HEK293 (cell line): Measurements from ENCODE around the gene SNCAIP.
A peak's percentile ranks its signal among the peaks of the same experiment; 100 is the strongest.

ENCODE experiments used
- ATF2 ChIP-seq: fragments of 450-650 bp; formaldehyde crosslinking; IDR thresholded peaks from 2 replicates; pipeline ENCODE4 v1.5.1; 2016; ENCODE audit warnings: missing biosample characterization, missing genetic modification characterization, low read depth
- MYNN ChIP-seq: fragments of 450-650 bp; formaldehyde crosslinking; IDR thresholded peaks from 2 replicates; pipeline ENCODE4 v1.5.1; 2016; ENCODE audit warnings: missing biosample characterization, missing genetic modification characterization, borderline replicate concordance
- OVOL3 ChIP-seq: fragments of 450-650 bp; formaldehyde crosslinking; IDR thresholded peaks from 2 replicates; pipeline ENCODE4 v1.5.1; 2016; ENCODE audit warnings: missing biosample characterization, missing genetic modification characterization
- SALL2 ChIP-seq: fragments of 450-650 bp; formaldehyde crosslinking; IDR thresholded peaks from 2 replicates; pipeline ENCODE4 v1.5.0; 2017; ENCODE audit warnings: missing biosample characterization, mild to moderate bottlenecking, missing genetic modification characterization, borderline replicate concordance
- SCRT1 ChIP-seq: fragments of 450-650 bp; formaldehyde crosslinking; IDR thresholded peaks from 2 replicates; pipeline ENCODE4 v1.5.1; 2016; ENCODE audit warnings: missing biosample characterization, missing genetic modification characterization, borderline replicate concordance
- TCF7L2 ChIP-seq: IDR thresholded peaks from 2 replicates; pipeline ENCODE4 v1.6.1; 2011; ENCODE audit warnings: low read depth, mild to moderate bottlenecking, inconsistent platforms, low read length, moderate library complexity, borderline replicate concordance
- ZEB2 ChIP-seq: fragments of 450-650 bp; formaldehyde crosslinking; IDR thresholded peaks from 2 replicates; pipeline ENCODE4 v1.5.1; 2016; ENCODE audit warnings: missing biosample characterization, missing genetic modification characterization
- ZNF121 ChIP-seq: fragments of 450-650 bp; formaldehyde crosslinking; IDR thresholded peaks from 2 replicates; pipeline ENCODE4 v1.5.1; 2016; ENCODE audit warnings: missing biosample characterization, missing genetic modification characterization
- ZNF2 ChIP-seq: fragments of 450-650 bp; formaldehyde crosslinking; IDR thresholded peaks from 2 replicates; pipeline ENCODE4 v1.5.1; 2016; ENCODE audit warnings: missing biosample characterization, missing genetic modification characterization
- ZNF335 ChIP-seq: fragments of 450-650 bp; formaldehyde crosslinking; conservative IDR thresholded peaks from 2 replicates; pipeline ENCODE4 v1.5.1; 2016; ENCODE audit warnings: missing biosample characterization, missing genetic modification characterization
- ZNF341 ChIP-seq: fragments of 450-650 bp; formaldehyde crosslinking; IDR thresholded peaks from 2 replicates; pipeline ENCODE4; 2016; ENCODE audit warnings: low read depth, missing biosample characterization, missing genetic modification characterization
- ZNF37A ChIP-seq: fragments of 450-650 bp; IDR thresholded peaks from 2 replicates; pipeline ENCODE4 v1.5.1; 2018; ENCODE audit warnings: missing biosample characterization, missing genetic modification characterization
- ZNF426 ChIP-seq: fragments of 450-650 bp; formaldehyde crosslinking; IDR thresholded peaks from 2 replicates; pipeline ENCODE4 v1.5.1; 2017; ENCODE audit warnings: missing biosample characterization, missing genetic modification characterization, mild to moderate bottlenecking, inconsistent platforms, moderate library complexity
- ZNF791 ChIP-seq: fragments of 450-650 bp; formaldehyde crosslinking; IDR thresholded peaks from 2 replicates; pipeline ENCODE4 v1.5.1; 2016; ENCODE audit warnings: missing biosample characterization, missing genetic modification characterization
- ZSCAN23 ChIP-seq: fragments of 450-650 bp; formaldehyde crosslinking; IDR thresholded peaks from 2 replicates; pipeline ENCODE4 v1.5.1; 2016; ENCODE audit warnings: missing biosample characterization, missing genetic modification characterization
- ZSCAN30 ChIP-seq: fragments of 450-650 bp; IDR thresholded peaks from 2 replicates; pipeline ENCODE4 v1.5.1; 2018; ENCODE audit warnings: missing biosample characterization, mild to moderate bottlenecking, missing genetic modification characterization, moderate library complexity
- TF ChIP-seq, protein P1 (sequence below): fragments of 450-650 bp; formaldehyde crosslinking; IDR thresholded peaks from 2 replicates; pipeline ENCODE4 v1.5.1; 2016; ENCODE audit warnings: missing biosample characterization, missing genetic modification characterization
- TF ChIP-seq, protein P2 (sequence below): fragments of 450-650 bp; formaldehyde crosslinking; IDR thresholded peaks from 2 replicates; pipeline ENCODE4 v1.5.1; 2017; ENCODE audit warnings: missing biosample characterization, missing genetic modification characterization
- TF ChIP-seq, protein P3 (sequence below): fragments of 450-650 bp; formaldehyde crosslinking; IDR thresholded peaks from 2 replicates; pipeline ENCODE4; 2016; ENCODE audit warnings: missing biosample characterization, missing genetic modification characterization
- TF ChIP-seq, protein P4 (sequence below): fragments of 450-650 bp; formaldehyde crosslinking; optimal IDR thresholded peaks from 2 replicates; pipeline ENCODE3; 2016; ENCODE audit warnings: missing biosample characterization, mild to moderate bottlenecking, missing genetic modification characterization
- TF ChIP-seq, protein P5 (sequence below): fragments of 450-650 bp; formaldehyde crosslinking; IDR thresholded peaks from 2 replicates; pipeline ENCODE4 v1.5.0; 2017; ENCODE audit warnings: missing biosample characterization, missing genetic modification characterization, borderline replicate concordance
- TF ChIP-seq, protein P6 (sequence below): fragments of 450-650 bp; formaldehyde crosslinking; IDR thresholded peaks from 2 replicates; pipeline ENCODE4 v1.5.1; 2016; ENCODE audit warnings: missing biosample characterization, missing genetic modification characterization
- TF ChIP-seq, protein P7 (sequence below): fragments of 450-650 bp; formaldehyde crosslinking; IDR thresholded peaks from 2 replicates; pipeline ENCODE4 v1.5.1; 2017; ENCODE audit warnings: missing biosample characterization, missing genetic modification characterization

SNCAIP gene

DNA sequence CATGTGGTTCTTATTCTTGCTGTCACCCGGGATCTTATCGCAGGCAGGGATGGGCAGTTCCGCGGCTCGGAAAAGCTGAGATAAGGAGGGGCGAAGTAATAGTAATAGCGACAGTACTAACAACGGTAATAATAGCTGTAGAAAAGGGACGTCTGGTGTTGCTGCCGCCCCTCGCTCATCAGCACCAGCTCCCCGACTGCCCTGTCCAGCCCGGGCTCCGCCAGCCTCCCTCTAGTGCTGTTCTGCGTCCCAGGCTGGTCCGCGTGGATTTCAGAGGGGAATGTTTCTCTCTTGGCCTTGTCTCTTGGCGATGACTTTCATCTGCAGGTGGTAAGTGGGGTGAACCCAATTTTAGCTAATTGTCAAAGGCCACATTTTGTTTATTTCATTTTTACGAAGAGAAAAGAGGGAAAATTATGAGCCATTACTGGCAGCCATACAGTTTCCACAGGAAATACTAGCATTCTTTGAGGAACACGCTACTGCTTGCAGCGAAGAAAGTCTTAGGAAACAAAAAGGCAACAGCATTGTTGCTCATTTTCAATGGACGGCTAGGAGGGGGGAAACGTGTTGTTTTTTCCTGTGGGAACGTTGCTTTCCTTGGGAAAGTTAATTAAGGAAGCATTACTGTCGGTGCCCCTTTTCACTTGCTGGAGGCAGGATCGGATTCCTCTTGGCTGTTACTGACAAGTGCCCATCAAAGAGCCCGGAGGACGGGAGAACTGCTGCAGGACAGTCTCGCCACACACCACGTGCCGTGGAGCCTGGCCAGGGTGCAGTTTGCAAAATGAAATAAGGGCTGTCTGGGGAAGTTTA, 762 bp downstream of the SNCAIP start (continued):
- TF ChIP-seq, protein P1, sequence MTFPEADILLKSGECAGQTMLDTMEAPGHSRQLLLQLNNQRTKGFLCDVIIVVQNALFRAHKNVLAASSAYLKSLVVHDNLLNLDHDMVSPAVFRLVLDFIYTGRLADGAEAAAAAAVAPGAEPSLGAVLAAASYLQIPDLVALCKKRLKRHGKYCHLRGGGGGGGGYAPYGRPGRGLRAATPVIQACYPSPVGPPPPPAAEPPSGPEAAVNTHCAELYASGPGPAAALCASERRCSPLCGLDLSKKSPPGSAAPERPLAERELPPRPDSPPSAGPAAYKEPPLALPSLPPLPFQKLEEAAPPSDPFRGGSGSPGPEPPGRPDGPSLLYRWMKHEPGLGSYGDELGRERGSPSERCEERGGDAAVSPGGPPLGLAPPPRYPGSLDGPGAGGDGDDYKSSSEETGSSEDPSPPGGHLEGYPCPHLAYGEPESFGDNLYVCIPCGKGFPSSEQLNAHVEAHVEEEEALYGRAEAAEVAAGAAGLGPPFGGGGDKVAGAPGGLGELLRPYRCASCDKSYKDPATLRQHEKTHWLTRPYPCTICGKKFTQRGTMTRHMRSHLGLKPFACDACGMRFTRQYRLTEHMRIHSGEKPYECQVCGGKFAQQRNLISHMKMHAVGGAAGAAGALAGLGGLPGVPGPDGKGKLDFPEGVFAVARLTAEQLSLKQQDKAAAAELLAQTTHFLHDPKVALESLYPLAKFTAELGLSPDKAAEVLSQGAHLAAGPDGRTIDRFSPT (tag by site-specific recombination) = no peak
- TF ChIP-seq ATF2 (tag by site-specific recombination) = no peak
- TF ChIP-seq SCRT1 (tag by site-specific recombination) = no peak
- TF ChIP-seq, protein P2, sequence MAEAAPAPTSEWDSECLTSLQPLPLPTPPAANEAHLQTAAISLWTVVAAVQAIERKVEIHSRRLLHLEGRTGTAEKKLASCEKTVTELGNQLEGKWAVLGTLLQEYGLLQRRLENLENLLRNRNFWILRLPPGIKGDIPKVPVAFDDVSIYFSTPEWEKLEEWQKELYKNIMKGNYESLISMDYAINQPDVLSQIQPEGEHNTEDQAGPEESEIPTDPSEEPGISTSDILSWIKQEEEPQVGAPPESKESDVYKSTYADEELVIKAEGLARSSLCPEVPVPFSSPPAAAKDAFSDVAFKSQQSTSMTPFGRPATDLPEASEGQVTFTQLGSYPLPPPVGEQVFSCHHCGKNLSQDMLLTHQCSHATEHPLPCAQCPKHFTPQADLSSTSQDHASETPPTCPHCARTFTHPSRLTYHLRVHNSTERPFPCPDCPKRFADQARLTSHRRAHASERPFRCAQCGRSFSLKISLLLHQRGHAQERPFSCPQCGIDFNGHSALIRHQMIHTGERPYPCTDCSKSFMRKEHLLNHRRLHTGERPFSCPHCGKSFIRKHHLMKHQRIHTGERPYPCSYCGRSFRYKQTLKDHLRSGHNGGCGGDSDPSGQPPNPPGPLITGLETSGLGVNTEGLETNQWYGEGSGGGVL (tag by site-specific recombination) = no peak
- TF ChIP-seq, protein P3, sequence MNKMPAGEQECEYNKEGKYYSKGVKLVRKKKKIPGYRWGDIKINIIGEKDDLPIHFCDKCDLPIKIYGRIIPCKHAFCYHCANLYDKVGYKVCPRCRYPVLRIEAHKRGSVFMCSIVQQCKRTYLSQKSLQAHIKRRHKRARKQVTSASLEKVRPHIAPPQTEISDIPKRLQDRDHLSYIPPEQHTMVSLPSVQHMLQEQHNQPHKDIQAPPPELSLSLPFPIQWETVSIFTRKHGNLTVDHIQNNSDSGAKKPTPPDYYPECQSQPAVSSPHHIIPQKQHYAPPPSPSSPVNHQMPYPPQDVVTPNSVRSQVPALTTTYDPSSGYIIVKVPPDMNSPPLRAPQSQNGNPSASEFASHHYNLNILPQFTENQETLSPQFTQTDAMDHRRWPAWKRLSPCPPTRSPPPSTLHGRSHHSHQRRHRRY = no peak
- TF ChIP-seq, protein P4, sequence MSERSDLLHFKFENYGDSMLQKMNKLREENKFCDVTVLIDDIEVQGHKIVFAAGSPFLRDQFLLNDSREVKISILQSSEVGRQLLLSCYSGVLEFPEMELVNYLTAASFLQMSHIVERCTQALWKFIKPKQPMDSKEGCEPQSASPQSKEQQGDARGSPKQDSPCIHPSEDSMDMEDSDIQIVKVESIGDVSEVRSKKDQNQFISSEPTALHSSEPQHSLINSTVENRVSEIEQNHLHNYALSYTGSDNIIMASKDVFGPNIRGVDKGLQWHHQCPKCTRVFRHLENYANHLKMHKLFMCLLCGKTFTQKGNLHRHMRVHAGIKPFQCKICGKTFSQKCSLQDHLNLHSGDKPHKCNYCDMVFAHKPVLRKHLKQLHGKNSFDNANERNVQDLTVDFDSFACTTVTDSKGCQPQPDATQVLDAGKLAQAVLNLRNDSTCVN (tag by site-specific recombination) = no peak
- no peak for TF ChIP-seq SALL2 (tag by site-specific recombination)
- no peak for TF ChIP-seq OVOL3 (tag by site-specific recombination)
- no peak for TF ChIP-seq ZNF791 (tag by site-specific recombination)
- TF ChIP-seq ZNF335 (tag by site-specific recombination) = peak; percentile 82
- TF ChIP-seq TCF7L2 = no peak
- no peak for TF ChIP-seq ZNF37A
- TF ChIP-seq ZSCAN30 (tag by site-specific recombination) = no peak
- no peak for TF ChIP-seq ZNF426
- TF ChIP-seq, protein P5, sequence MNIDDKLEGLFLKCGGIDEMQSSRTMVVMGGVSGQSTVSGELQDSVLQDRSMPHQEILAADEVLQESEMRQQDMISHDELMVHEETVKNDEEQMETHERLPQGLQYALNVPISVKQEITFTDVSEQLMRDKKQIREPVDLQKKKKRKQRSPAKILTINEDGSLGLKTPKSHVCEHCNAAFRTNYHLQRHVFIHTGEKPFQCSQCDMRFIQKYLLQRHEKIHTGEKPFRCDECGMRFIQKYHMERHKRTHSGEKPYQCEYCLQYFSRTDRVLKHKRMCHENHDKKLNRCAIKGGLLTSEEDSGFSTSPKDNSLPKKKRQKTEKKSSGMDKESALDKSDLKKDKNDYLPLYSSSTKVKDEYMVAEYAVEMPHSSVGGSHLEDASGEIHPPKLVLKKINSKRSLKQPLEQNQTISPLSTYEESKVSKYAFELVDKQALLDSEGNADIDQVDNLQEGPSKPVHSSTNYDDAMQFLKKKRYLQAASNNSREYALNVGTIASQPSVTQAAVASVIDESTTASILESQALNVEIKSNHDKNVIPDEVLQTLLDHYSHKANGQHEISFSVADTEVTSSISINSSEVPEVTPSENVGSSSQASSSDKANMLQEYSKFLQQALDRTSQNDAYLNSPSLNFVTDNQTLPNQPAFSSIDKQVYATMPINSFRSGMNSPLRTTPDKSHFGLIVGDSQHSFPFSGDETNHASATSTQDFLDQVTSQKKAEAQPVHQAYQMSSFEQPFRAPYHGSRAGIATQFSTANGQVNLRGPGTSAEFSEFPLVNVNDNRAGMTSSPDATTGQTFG (tag by site-specific recombination) = no peak
- no peak for TF ChIP-seq MYNN
- TF ChIP-seq ZNF121 (tag by site-specific recombination) = peak; percentile 76
- TF ChIP-seq, protein P6, sequence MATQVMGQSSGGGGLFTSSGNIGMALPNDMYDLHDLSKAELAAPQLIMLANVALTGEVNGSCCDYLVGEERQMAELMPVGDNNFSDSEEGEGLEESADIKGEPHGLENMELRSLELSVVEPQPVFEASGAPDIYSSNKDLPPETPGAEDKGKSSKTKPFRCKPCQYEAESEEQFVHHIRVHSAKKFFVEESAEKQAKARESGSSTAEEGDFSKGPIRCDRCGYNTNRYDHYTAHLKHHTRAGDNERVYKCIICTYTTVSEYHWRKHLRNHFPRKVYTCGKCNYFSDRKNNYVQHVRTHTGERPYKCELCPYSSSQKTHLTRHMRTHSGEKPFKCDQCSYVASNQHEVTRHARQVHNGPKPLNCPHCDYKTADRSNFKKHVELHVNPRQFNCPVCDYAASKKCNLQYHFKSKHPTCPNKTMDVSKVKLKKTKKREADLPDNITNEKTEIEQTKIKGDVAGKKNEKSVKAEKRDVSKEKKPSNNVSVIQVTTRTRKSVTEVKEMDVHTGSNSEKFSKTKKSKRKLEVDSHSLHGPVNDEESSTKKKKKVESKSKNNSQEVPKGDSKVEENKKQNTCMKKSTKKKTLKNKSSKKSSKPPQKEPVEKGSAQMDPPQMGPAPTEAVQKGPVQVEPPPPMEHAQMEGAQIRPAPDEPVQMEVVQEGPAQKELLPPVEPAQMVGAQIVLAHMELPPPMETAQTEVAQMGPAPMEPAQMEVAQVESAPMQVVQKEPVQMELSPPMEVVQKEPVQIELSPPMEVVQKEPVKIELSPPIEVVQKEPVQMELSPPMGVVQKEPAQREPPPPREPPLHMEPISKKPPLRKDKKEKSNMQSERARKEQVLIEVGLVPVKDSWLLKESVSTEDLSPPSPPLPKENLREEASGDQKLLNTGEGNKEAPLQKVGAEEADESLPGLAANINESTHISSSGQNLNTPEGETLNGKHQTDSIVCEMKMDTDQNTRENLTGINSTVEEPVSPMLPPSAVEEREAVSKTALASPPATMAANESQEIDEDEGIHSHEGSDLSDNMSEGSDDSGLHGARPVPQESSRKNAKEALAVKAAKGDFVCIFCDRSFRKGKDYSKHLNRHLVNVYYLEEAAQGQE (tag by site-specific recombination) = peak; percentile 45; the same call in 1 of the 2 replicates
- TF ChIP-seq ZNF341 = peak; percentile 91
- no peak for TF ChIP-seq ZSCAN23 (tag by site-specific recombination)
- TF ChIP-seq, protein P7, sequence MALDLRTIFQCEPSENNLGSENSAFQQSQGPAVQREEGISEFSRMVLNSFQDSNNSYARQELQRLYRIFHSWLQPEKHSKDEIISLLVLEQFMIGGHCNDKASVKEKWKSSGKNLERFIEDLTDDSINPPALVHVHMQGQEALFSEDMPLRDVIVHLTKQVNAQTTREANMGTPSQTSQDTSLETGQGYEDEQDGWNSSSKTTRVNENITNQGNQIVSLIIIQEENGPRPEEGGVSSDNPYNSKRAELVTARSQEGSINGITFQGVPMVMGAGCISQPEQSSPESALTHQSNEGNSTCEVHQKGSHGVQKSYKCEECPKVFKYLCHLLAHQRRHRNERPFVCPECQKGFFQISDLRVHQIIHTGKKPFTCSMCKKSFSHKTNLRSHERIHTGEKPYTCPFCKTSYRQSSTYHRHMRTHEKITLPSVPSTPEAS (tag by site-specific recombination) = no peak
- TF ChIP-seq ZEB2 (tag by site-specific recombination) = no peak
- TF ChIP-seq ZNF2 (tag by site-specific recombination) = no peak
